Kidney epithelial cell (primary cell): ENCODE data around the gene KLHL28. TPM values are rescaled to one million over a fixed set of nuclear protein-coding genes. Genes with fewer than 3 reads are reported as not detected.

Experiments used
- DNase-seq: peaks from one replicate; pipeline ENCODE4 v3.0.0-alpha.2; 2010; ENCODE audit warnings: low read depth
- H3K27me3 ChIP-seq: 2 replicates; pipeline ENCODE4 v1.6.0; 2011; ENCODE audit warnings: low read length; ENCODE audit not compliant: control insufficient read depth, insufficient read depth
- H3K36me3 ChIP-seq: 2 replicates; pipeline ENCODE4 v1.5.1; 2011; ENCODE audit warnings: low read length; ENCODE audit not compliant: control insufficient read depth, insufficient read depth
- H3K4me3 ChIP-seq: 2 replicates; pipeline ENCODE4 v1.5.1; 2011; ENCODE audit warnings: low read depth, mild to moderate bottlenecking, control low read depth, low read length
- CTCF ChIP-seq: IDR thresholded peaks from 2 replicates; pipeline ENCODE4 v1.5.1; 2011; ENCODE audit warnings: mild to moderate bottlenecking, moderate library complexity, low read length, control low read depth, inconsistent platforms; ENCODE audit not compliant: insufficient read depth, poor library complexity, severe bottlenecking
- total RNA-seq: library from RNA; depleted of rRNA; stranded (reverse); fragments of >200 nt; gene quantifications from 2 replicates; pipeline ENCODE4 v1.2.3, GENCODE V29; 2015

KLHL28 gene
- total RNA-seq, 1 donor from 2014 or later: 12.9 TPM

- TF ChIP-seq CTCF: no peak
- no peak for DNase-seq
- no peaks in the 10 kb centered on the region for H3K36me3 ChIP-seq
- no peak overlapping the region for H3K4me3 ChIP-seq
- no peaks in the 10 kb centered on the region for H3K27me3 ChIP-seq
Observed at GRCh38 chr14:44886860-44887595, 74.7 kb downstream of the KLHL28 start.

DNA sequence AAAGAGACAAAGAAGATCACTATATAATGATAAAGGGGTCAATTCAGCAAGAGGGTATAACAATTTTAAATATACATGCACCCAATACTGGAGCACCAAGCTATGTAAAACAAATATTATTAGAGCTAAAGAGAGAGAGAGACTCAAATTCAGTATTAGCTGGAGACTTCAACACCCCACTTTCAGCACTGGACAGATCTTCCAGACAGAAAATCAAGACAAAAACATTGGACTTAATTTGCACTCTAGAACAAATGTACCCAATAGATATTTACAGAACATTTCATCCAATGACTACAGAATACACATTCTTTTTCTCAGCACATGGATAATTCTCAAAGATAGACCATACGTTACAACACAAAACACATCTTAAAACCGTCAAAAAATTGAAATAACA lies 81.0 kb downstream of the KLHL28 start:
- DNase-seq: no peak
- H3K36me3 ChIP-seq: no peaks in the 10 kb centered on the region
- H3K4me3 ChIP-seq: no peak overlapping the region
- no peaks in the 10 kb centered on the region for H3K27me3 ChIP-seq
- TF ChIP-seq CTCF: no peak

Other genes with a start within 250 kb of the KLHL28 start
- gene TOGARAM1, start 243 bp upstream of the KLHL28 start, total RNA-seq: 12.2 and 23.1 TPM in 2 replicates
- gene PRPF39, start 122.2 kb upstream of the KLHL28 start, total RNA-seq: 20.5 and 22.5 TPM in 2 replicates
- gene FKBP3, start 172.5 kb upstream of the KLHL28 start, total RNA-seq: 40.7 and 44.7 TPM in 2 replicates
- gene FANCM, start 174.0 kb upstream of the KLHL28 start, total RNA-seq: 1.4 and 4.6 TPM in 2 replicates